Glutamatergic neuron (in vitro differentiated cells): ENCODE measurements around the gene CTDSP1. TPM values are rescaled to one million over a fixed set of nuclear protein-coding genes. Genes with fewer than 3 reads are reported as not detected.

Experiments used
- DNase-seq: peaks from one replicate; pipeline ENCODE4 v3.0.0; 2022
- H3K27ac Mint-ChIP-seq: one replicate; pipeline ENCODE4 v1.8.0; 2020; ENCODE audit warnings: mild to moderate bottlenecking, mixed read lengths, inconsistent platforms; ENCODE audit not compliant: unreplicated experiment
- H3K27me3 Mint-ChIP-seq: one replicate; pipeline ENCODE4 v1.8.0; 2020; ENCODE audit warnings: mild to moderate bottlenecking, moderate library complexity, mixed read lengths, inconsistent platforms; ENCODE audit not compliant: unreplicated experiment
- H3K36me3 Mint-ChIP-seq: one replicate; pipeline ENCODE4 v1.8.0; 2020; ENCODE audit warnings: mild to moderate bottlenecking, mixed read lengths, inconsistent platforms; ENCODE audit not compliant: unreplicated experiment
- H3K4me1 Mint-ChIP-seq: one replicate; pipeline ENCODE4 v1.8.0; 2020; ENCODE audit warnings: mild to moderate bottlenecking, low read depth, mixed read lengths, inconsistent platforms; ENCODE audit not compliant: unreplicated experiment
- H3K4me3 Mint-ChIP-seq: one replicate; pipeline ENCODE4 v1.8.0; 2020; ENCODE audit warnings: mild to moderate bottlenecking, mixed read lengths, inconsistent platforms; ENCODE audit not compliant: unreplicated experiment
- H3K9me3 Mint-ChIP-seq: one replicate; pipeline ENCODE4 v1.8.0; 2020; ENCODE audit warnings: mild to moderate bottlenecking, moderate library complexity, mixed read lengths, inconsistent platforms; ENCODE audit not compliant: unreplicated experiment
- total RNA-seq: library from RNA; stranded (reverse); fragmentation: NEBNext Ultra II Directional; extraction: Animal tissue kit (Norgen Biotek cat#: 25700); gene quantifications from one replicate; pipeline ENCODE4 v1.2.1, GENCODE V29; 2021; ENCODE audit not compliant: unreplicated experiment
- TF ChIP-seq, protein P1 (sequence below): fragments of 200-600 bp; sonication (generic); IDR thresholded peaks from one replicate; pipeline ENCODE4 v1.5.0; 2021; ENCODE audit not compliant: partially characterized antibody, unreplicated experiment

Gene CTDSP1
- total RNA-seq, 1 donor from 2014 or later = 9.7 TPM

DNA sequence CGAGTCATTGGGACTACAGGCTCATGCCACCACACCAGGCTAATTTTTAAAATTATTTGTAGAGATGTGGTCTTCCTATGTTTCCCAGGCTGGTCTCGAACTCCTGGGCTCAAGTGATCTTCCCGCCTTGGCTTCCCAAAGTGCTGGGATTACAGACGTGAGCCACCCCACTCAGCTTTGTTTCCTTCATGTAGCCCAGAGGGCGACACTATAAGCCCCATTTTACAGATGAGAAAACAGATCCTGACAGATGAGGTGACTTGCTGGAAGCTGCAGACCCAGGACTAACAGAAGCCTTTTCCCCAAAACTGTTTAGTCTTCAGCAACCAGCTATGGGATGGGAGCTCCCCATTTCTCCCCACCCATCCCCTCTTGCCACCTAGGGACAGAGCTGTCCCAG is 7.2 kb upstream of the CTDSP1 start:
- H3K27ac Mint-ChIP-seq = no peak overlapping the region
- peaks cover 8% of the 10 kb centered on the region for H3K27me3 Mint-ChIP-seq
- H3K9me3 Mint-ChIP-seq = peaks cover 9% of the 10 kb centered on the region
- no peaks in the 10 kb centered on the region for H3K36me3 Mint-ChIP-seq
- no peak for DNase-seq
- H3K4me3 Mint-ChIP-seq = no peak overlapping the region
- H3K4me1 Mint-ChIP-seq = peaks cover 8% of the 10 kb centered on the region
- TF ChIP-seq, protein P1, sequence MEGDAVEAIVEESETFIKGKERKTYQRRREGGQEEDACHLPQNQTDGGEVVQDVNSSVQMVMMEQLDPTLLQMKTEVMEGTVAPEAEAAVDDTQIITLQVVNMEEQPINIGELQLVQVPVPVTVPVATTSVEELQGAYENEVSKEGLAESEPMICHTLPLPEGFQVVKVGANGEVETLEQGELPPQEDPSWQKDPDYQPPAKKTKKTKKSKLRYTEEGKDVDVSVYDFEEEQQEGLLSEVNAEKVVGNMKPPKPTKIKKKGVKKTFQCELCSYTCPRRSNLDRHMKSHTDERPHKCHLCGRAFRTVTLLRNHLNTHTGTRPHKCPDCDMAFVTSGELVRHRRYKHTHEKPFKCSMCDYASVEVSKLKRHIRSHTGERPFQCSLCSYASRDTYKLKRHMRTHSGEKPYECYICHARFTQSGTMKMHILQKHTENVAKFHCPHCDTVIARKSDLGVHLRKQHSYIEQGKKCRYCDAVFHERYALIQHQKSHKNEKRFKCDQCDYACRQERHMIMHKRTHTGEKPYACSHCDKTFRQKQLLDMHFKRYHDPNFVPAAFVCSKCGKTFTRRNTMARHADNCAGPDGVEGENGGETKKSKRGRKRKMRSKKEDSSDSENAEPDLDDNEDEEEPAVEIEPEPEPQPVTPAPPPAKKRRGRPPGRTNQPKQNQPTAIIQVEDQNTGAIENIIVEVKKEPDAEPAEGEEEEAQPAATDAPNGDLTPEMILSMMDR = no peak

DNA sequence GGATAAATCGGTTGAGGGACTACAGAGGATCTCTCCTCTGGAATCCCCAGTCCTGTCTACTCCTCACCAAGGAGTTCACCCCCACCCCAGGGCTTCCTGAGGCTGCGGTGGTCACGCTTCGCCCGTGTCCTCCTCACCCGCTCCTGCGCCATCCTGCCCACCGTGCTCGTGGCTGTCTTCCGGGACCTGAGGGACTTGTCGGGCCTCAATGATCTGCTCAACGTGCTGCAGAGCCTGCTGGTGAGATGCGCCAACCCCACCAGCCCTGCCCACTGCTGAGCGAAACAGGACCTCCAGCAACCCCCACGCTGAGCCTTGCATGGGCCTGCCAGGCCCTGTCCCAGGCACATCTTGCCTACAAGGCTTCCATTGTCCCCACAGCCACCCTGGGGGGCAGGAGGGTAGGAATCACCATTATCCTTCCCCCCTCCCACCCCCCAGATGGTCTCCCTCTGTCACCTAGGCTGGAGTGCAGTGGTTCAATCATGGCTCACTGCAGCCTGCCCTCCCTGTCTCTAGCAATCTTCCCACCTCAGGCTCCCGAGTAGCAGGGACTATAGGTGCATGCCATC is 6.7 kb upstream of the CTDSP1 start:
- TF ChIP-seq, protein P1 = no peak
- Mint-ChIP-seq H3K27me3 (peaks cover 13% of the 10 kb centered on the region), H3K9me3 (peaks cover 12% of the 10 kb centered on the region)

DNA sequence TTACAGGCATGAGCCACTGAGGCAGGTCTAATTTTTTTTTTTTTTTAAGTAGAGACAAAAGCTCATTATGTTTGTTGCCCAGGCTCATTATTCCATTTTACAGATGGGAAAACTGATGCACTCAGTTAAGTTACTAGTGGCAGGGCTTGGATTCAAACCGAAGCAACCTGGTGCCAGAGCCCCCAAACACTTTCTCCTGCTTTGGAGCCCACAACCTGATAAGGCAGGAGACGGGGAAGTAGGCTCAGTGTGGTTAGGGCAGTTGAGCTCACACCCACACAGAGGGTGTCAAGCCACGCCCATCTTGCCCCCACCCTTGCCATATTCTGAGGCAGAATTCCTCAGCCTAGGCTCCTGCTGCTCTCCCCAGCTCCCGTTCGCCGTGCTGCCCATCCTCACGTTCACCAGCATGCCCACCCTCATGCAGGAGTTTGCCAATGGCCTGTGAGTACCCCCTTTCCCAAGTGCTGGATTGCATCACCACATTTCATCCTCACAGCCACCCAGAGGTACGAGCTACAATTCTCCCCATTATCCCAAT is 5.8 kb upstream of the CTDSP1 start:
- H3K4me3 Mint-ChIP-seq = no peak overlapping the region

More for the DNA sequence above, 6.7 kb upstream of the CTDSP1 start:
- Mint-ChIP-seq H3K4me1 (peaks cover 8% of the 10 kb centered on the region), H3K36me3 (no peaks in the 10 kb centered on the region), H3K4me3 (no peak overlapping the region), H3K27ac (no peak overlapping the region)
- DNase-seq = no peak

DNA sequence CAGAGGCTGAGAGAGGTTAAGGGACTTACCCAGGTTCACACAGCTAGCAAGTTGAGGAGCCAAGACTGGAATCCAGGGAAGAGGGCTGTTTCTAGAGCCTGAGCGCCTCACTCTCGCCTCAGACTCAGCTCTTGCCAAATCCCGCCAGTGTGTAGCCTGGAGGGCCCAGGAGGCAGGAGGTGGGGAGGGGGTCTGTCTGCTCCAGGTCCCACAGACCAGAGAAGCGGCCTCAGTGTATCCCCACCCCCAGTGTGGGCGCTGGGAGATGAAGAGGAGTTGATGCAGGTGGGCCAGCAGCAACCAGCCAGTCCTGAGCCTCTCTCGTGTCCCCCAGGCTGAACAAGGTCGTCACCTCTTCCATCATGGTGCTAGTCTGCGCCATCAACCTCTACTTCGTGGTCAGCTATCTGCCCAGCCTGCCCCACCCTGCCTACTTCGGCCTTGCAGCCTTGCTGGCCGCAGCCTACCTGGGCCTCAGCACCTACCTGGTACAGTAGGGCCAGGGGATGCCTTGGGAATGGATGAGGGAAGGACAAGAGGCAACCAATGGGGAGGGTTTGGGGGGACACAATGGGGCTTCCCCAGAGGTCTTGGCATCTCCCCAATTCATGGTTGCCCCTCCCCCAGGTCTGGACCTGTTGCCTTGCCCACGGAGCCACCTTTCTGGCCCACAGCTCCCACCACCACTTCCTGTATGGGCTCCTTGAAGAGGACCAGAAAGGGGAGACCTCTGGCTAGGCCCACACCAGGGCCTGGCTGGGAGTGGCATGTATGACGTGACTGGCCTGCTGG is 5.2 kb upstream of the CTDSP1 start:
- TF ChIP-seq, protein P1 = no peak
- DNase-seq = no peak
- Mint-ChIP-seq H3K9me3 (peaks cover 12% of the 10 kb centered on the region), H3K27me3 (peaks cover 13% of the 10 kb centered on the region), H3K4me1 (peaks cover 8% of the 10 kb centered on the region), H3K36me3 (no peaks in the 10 kb centered on the region), H3K4me3 (no peak overlapping the region), H3K27ac (no peak overlapping the region)

More for the DNA sequence above, 5.8 kb upstream of the CTDSP1 start:
- DNase-seq = no peak
- Mint-ChIP-seq H3K4me1 (peaks cover 8% of the 10 kb centered on the region), H3K27ac (no peak overlapping the region), H3K9me3 (peaks cover 14% of the 10 kb centered on the region), H3K27me3 (peaks cover 13% of the 10 kb centered on the region), H3K36me3 (no peaks in the 10 kb centered on the region)
- TF ChIP-seq, protein P1 = no peak

DNA sequence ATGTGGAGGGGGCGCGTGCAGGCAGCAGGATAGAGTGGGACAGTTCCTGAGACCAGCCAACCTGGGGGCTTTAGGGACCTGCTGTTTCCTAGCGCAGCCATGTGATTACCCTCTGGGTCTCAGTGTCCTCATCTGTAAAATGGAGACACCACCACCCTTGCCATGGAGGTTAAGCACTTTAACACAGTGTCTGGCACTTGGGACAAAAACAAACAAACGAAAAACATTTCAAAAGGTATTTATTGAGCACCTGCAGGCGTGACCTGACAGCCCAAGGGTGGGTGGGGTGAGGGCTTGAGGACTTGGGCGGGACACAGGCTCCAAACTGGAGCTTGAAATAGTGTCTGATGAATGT is 4.6 kb upstream of the CTDSP1 start:
- no peaks in the 10 kb centered on the region for H3K36me3 Mint-ChIP-seq
- DNase-seq = no peak
- peaks cover 7% of the 10 kb centered on the region for H3K4me1 Mint-ChIP-seq
- no peak overlapping the region for H3K27ac Mint-ChIP-seq
- no peak overlapping the region for H3K4me3 Mint-ChIP-seq
- TF ChIP-seq, protein P1 = no peak
- H3K27me3 Mint-ChIP-seq = peaks cover 13% of the 10 kb centered on the region
- peaks cover 12% of the 10 kb centered on the region for H3K9me3 Mint-ChIP-seq
